Caki2 (cell line): ENCODE results near the gene CRHR1. TPM values are rescaled to one million over a fixed set of nuclear protein-coding genes. Genes with fewer than 3 reads are reported as not detected.

Source experiments
- DNase-seq: peaks from one replicate; pipeline ENCODE4 v3.0.0-alpha.2; 2015; ENCODE audit warnings: low read depth
- in situ Hi-C: cut with HindIII; loops from 2 replicates; pipeline ENCODE4 v1.10.0; 2016; ENCODE audit warnings: low sequenced_read_pairs, low pct_unique_long_range_greater_than_20kb, mixed read lengths
- total RNA-seq: library from RNA; depleted of rRNA; stranded (reverse); fragments of >200 nt; shearing (Covaris generic); gene quantifications from 2 replicates; pipeline ENCODE4 v1.2.3, GENCODE V29; 2014; ENCODE audit warnings: low replicate concordance

CRHR1 gene
- total RNA-seq, 1 experiment from 2014 or later: 5.1 TPM

GRCh38 chr17:45809499-45809898 lies 25.4 kb downstream of the CRHR1 start:
- peak; percentile 86 for DNase-seq
- in situ Hi-C loops: no loop called here

GRCh38 chr17:45812102-45812501 lies 28.0 kb downstream of the CRHR1 start:
- in situ Hi-C loops: no loop called here
- DNase-seq: peak; percentile 36

GRCh38 chr17:45813048-45813725 lies 29.1 kb downstream of the CRHR1 start:
- no peak for DNase-seq
- in situ Hi-C loops: no loop called here

GRCh38 chr17:45814622-45815606 lies 30.8 kb downstream of the CRHR1 start:
- in situ Hi-C loops: no loop called here
- no peak for DNase-seq

GRCh38 chr17:45815752-45816151 lies 31.6 kb downstream of the CRHR1 start:
- DNase-seq: no peak
- in situ Hi-C loops: no loop called here

GRCh38 chr17:45818041-45818440 lies 33.9 kb downstream of the CRHR1 start:
- no peak for DNase-seq
- in situ Hi-C loops: no loop called here

GRCh38 chr17:45818699-45819098 lies 34.6 kb downstream of the CRHR1 start:
- in situ Hi-C loops: no loop called here
- DNase-seq: no peak

- no peak for DNase-seq
- in situ Hi-C loops: no loop called here
These were observed 35.5 kb downstream of the CRHR1 start for GRCh38 chr17:45819632-45820031.

- DNase-seq: no peak
- in situ Hi-C loops: no loop called here
These were observed 36.1 kb downstream of the CRHR1 start for GRCh38 chr17:45820052-45820780.

- no peak for DNase-seq
- in situ Hi-C loops: no loop called here
These were observed 37.0 kb downstream of the CRHR1 start for GRCh38 chr17:45821147-45821546.

GRCh38 chr17:45823598-45823997 lies 39.5 kb downstream of the CRHR1 start:
- no peak for DNase-seq
- in situ Hi-C loops: no loop called here

GRCh38 chr17:45824475-45824874 lies 40.4 kb downstream of the CRHR1 start:
- in situ Hi-C loops: no loop called here
- no peak for DNase-seq

GRCh38 chr17:45824901-45825492 lies 40.9 kb downstream of the CRHR1 start:
- DNase-seq: no peak
- in situ Hi-C loops: no loop called here

- DNase-seq: no peak
- in situ Hi-C loops: no loop called here
These were observed 41.7 kb downstream of the CRHR1 start for GRCh38 chr17:45825792-45826191.

GRCh38 chr17:45826919-45827588 lies 42.9 kb downstream of the CRHR1 start:
- no peak for DNase-seq
- in situ Hi-C loops: no loop called here

GRCh38 chr17:45828171-45828570 lies 44.1 kb downstream of the CRHR1 start:
- DNase-seq: no peak
- in situ Hi-C loops: no loop called here

- DNase-seq: no peak
- in situ Hi-C loops: no loop called here
These were observed 44.5 kb downstream of the CRHR1 start for GRCh38 chr17:45828582-45829133.

GRCh38 chr17:45833920-45834319 lies 49.8 kb downstream of the CRHR1 start:
- in situ Hi-C loops: no loop called here
- DNase-seq: no peak
